GM19324 (cell line): Measurements from ENCODE around the gene TFF2.

ENCODE experiments used
- ATAC-seq: cut with Tn5 transposase; IDR thresholded peaks from one replicate; pipeline ENCODE4 v1.9.1; 2021; ENCODE audit warnings: mild to moderate bottlenecking, moderate library complexity; ENCODE audit not compliant: unreplicated experiment, low FRiP score

TFF2 gene

DNA sequence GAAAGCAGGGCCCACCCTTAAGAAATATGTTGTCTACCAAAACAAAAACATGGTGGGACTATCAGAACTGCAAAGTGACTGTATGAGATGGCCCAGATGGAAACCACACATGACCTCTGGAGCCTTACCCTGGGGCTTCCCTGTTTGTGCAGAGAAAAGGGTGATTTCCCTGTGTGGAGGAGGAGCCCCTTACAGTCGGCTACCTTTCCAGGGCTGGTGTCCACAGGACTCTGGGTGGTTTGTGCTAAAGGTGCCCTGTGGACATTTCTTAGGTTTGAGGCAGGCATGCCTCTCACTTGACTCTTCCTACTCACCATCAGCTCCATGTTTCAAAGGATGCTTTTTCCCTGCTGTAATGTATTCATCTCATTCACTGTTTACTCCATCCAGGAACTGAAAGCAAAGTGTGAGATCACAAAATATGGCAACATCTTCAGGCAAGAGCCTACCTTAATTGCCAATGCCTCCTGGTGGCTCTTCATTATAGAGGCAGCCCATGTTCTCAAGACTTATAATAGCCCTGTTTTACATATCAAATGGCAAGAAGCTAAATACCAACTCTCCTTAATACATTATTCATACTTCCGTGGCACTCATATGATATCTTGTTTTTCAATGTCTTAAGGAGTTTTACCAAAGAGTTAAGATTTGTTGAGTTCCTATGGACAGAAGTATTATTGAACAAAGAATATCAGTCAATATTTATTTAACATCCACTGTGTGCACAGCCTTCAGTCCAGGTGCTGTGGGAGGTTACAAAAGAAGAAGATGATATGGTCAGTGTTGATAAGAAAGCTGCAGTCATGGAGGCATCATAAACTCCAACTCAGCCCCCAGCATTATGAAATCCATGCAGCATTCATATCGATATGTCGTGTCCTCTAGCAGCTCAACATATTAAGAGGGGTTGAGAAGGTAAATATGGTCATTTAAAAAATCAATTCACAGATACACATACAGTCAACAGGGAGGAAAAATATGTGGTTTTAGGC lies 20.1 kb downstream of the TFF2 start:
- no peak for ATAC-seq

DNA sequence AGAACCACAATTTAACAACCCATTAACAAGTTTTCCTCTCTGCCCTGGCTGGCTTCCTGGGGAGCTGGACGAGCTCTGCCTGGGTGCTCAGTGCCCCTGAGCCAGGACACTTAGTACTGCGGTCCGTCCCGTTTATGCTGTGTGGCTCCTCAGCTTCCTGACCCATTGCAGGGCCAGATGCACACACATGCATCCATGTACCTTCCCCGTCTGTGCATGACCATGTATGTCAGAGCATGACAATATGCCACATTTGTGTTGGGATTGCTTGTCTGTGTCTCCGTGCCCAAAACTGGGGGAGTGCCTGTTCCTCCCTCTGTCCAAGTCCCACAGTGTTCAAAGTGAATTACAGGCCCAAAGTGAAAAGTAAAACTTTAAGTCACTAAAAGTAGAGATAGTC lies 25.9 kb downstream of the TFF2 start:
- no peak for ATAC-seq

DNA sequence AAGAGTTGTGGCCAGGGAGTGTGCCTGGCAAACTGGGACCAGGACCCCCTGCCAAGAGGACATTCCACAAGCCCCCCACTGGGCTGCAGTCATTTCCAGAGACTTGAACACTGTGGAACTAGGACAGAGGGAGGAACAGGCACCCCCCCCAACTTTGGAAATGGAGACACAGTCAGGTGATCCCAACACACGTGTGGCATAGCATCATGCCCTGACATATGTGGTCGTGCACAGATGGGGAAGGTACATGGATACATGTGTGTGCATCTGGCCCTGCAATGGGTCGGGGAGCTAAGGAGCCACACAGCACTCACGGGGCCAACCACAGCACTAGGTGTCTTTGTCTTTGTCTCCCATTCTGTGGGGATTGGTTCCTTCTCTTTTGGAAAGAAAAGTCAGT lies 28.9 kb downstream of the TFF2 start:
- ATAC-seq, result no peak

DNA sequence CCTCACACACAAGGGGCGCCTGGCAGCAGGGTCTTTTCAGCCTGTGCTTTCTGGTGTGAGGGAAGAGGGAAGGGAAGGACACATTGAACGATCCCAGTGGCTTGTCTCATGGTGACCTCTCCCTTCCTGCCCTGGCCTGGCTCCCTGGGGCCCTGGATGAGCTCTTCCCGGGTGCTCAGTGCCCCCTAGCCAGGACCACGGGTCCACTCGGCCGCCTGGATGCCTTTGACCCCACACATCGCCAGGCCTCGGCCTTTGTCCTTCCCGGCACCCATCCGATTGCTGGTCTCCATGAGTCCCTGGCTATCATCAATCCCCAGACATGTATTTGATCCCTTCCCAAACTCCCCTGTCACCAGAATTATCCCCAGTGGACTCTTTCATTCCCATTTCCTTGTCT lies 29.6 kb downstream of the TFF2 start:
- no peak for ATAC-seq

DNA sequence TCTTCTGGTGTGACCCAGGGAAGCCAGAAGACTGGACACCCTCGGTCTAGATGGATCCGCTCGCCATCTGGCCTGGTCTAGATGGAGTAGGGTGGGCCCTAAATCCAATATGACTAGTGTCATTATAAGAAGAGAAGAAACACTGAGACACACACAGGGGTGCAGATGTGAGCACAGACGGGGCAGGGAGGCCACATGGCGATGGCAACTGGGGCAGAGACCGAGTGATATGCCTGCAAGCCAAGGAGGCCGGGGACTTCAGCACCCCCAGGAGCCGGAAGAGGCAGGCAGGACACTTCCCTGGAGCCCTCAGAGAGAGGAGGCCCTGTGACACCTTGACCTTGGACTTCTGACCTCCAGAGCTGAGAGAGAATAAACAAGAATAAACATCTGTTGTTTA lies 30.0 kb downstream of the TFF2 start:
- ATAC-seq, result no peak

DNA sequence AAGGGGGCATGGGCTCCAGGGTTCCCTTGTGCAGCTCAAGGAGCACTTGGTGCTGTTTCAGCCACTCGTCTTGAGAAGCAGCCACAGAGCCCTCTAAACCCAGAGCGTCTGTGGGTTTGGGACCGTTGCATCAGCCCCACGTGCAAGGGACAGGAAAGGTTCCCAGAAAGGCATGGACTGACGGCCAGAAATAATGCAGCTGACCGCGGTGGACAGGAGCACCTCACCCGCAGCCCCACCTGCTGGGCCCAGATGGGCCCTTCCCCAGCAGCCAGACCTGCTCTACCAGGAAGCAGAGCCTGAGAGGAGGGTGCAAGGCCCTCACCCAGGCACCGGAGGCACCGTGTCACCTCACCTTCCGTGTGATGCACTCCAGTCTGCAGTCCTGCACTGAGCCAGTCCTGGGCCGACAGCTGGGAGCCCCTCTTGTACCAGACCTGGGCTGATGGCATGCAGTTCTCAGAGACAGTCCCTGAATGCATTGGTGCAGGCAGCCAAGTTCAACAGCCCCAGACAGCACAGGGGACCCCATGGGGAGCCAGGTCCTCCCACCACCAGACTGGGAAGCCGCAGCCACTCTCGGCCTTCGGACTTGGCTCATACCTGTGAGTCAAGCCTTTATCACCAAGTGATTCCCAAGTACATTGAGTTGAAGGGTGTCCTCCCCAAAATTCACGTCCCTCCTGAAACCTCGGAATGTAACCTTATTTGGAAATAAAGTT lies 30.8 kb downstream of the TFF2 start:
- ATAC-seq, result no peak

DNA sequence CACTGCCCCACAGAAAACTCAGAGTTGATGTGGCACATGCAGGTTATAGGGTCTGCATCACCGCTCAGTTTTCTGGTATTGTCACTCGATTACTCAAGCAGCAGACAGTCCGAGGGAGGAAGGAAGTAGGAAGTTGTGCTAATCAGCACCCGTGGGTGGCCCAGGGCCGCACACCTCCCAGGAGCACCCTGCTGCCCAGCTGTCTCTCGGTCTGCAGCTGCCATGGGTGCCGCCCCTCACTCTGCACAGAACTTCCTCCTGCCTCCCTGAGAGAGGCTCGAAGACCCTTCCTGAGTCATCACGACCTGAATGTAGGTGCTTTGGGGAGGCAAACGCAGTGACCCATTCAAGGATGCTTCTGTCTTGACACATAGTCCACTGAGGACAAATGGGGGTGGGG lies 31.4 kb downstream of the TFF2 start:
- no peak for ATAC-seq

DNA sequence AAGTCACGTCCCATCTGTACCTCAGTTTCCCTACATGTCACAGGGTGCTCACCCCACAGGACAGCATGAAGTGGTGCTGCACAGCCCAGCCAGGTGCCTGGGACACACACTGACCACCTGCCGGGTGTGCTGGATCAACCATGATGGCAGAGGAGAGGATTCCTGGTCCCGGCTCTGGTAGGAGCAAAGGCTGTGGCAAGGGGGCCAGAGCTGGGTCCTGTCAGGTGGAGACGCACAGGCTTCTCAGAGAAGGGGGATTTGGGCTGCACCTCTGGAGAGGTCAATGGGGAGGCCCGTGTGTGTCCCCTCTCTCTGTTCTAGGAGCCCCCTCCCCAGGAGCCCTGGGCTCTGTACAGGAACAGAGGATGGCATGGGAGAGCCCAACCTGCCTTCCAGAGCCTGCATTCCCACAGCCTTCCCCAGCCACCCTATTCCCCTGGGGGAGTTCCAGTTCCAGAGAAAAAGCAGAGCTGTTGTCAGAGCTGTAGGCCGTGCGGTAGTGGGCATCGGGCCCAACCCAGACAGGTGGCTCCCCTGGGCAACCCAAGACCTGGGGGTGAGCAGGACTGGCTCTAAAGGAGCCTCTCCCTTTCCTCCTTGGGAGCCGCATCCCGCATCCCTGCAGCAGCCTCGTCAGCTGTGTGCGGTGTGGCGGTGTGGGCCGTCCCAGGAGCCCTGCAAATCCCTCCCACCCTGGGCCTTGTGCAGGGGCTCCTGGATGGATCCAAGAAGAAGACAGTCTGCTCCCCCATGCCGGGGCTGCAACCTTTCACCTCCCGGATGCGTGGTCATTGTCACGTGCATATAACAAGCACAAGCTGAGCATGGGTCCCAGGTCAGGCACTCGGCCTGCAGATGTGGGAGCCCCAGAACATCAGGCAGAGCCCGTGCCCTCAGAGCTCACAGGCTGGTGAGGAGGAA lies 32.7 kb downstream of the TFF2 start:
- ATAC-seq, result no peak

DNA sequence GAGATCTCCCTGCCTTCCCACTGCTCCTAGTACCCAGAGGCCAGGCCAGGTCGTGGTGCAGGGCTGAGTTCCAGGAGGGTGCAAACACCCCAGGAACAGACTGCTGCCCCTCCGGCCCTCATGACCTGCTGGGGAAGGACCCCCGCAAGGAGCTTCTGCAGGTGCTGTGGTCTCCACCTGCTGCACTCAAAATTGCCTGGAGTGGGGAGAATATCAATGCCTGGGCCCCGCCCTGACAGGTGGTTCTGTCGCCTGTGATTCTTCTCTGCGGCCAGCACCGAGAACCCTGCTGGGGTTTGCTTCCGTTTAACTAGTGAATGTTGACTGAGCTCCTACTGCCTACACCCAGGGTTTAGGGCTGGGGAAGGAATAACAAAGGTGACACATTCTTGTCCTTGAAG lies 33.5 kb downstream of the TFF2 start:
- no peak for ATAC-seq

DNA sequence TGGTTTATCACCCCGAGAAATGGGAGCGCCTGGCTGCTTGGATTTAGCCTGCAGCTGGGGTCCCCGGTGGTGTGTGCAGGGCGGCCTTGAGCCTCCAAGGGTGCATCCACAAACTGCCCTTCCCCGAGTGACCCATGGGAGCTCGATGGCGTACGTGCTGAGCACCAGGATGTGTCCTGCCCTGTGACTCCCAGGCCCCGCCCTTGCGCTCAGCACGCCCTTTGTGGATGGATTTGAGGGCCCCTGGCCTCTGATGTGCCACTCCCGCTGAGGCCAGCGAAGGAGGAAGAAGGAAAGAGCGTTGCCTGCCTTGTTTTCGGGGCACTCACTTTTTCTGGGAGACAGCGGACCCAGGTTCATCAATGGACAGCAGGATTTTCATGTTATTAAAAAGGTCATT lies 33.9 kb downstream of the TFF2 start:
- no peak for ATAC-seq

DNA sequence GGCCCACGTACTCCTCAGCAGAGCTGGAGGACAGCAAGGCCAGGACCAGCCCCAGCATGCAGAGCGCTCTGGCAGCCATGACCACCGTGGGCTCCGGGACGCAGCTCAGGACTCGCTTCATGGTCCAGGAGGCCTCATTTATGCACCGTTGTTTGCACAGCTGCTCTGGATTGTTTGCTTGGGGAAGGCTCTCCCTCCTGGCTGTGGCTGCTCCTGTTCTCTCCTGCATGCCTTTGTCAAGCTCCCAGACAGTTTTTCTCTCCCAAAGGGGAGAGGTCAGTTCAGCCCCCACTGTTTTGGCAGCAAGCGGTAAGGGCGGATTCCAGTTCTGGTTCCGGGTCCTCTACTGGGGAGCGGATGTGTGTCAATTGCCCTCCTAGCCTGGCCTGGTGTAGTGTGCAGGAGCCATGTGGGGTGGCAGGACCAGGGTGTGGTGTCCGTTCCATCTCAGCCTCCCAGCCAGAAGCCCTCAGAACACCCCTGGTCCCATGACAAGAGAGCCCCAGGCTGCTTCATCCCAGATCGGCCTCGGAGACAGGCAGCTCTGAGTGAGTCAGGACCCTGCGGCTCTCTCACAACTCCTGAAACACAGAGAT lies 35.4 kb downstream of the TFF2 start, which contains the start of gene TFF3:
Gene TFF3, minus strand, starts transcription at position 114 of the 596 bp plus-strand sequence. Its CDS starts 35 bp downstream, at position 79.
- no peak for ATAC-seq

DNA sequence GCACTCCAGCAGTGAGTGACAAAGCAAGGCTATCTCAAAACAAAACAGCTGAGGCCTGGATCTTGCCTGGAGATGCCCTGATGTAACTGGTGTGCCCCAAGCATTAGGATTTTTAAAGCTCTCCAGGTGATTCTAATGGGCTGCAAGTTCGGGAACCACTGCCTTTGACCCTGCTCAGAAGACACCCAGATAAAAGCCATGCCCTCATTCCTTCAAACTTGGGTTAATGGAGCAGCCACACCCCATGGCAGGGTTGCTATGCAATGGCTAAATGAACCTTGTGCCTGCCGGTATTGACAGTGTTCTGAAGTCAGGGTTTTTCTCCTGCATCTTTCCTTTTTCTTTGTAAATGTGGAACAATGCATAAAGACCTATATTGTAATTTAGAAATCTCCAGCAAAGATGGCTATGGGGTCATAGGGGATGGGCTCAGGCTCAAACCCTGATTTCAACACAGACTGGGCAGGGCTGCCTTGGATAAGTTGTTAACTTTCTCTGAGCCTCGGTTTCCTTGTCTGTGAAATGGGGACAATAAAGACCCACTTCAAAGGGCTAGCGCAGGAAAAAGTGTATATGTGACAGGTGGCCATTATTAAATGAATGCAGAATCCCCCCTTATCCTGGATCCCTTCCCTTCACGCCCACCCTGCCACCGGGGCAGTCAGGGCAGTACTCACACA lies 36.0 kb downstream of the TFF2 start:
- no peak for ATAC-seq

DNA sequence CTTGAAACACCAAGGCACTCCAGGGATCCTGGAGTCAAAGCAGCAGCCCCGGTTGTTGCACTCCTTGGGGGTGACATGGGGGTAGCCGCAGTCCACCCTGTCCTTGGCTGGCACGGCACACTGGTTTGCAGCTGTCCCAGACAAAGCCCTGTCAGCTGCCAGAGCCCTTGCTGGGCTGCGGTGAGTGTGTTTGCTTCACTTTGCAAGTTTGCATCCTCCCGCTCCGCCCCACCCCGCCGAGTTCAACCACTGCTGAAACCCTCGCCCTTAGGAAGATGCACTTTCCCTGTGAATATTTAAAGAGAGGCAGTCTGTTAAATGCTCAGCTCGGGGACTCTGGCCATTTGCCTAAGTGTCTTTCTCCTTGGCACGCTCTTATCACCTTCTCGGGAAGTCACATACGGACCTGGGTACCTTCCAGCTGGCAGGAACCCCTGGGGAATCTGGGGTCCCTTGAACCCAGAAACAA lies 37.3 kb downstream of the TFF2 start:
- no peak for ATAC-seq

DNA sequence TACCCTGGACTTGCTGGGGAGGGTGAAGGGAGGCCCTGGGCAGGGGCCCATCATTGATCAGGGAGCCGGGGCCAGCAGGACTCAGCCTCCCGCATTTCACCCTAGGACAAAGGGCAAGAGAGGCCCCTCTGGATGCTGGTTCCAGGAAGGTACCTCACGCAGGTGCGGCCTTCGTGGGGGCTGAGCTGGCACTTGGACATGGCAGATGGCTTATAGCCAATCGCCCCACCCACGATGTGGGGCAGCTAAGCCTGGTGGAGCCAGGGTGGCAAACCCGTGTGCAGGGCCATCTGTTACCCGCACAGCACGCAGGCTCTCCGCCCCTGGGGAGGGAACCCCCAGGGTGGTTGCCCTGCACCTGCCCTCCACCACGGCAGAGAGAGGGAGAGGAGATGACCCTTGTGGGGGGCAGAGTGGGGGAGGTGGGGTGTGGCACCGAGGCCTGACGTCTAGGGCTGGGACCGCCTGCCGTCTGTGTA lies 38.1 kb downstream of the TFF2 start:
- no peak for ATAC-seq

DNA sequence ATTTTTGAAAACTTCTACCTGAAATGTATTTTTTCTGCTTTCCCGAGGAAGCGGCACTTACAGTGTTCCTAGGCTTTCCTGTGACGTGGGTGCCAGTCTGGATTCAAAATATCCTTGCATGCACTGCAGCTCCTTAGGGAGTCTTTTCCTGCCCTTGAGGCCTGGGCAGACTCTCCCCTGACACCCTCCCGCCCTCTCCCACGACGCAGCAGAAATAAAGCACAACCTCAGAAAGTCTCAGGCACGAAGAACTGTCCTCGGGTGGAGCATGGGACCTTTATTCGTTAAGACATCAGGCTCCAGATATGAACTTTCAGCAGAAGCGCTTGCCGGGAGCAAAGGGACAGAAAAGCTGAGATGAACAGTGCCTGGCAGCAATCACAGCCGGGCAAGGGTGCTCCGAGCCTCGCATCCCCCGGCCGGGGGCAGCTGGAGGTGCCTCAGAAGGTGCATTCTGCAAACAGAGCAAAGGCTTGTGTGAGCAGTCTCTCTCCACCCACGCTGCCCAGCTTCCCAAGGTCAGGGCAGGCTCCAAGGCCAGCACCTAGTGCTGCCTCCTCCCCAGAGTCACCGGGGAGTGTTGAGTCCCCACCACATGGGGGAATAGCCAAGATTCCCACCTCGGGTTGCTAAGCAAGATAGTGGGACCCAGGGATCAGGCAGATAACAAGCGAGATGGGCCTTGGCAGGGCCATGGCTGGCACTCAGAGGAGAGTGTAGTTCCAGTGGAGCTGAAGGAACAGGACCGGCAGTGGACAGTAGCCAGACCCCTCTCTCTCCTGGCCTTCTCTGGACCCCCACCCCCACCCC lies 38.8 kb downstream of the TFF2 start:
- no peak for ATAC-seq

DNA sequence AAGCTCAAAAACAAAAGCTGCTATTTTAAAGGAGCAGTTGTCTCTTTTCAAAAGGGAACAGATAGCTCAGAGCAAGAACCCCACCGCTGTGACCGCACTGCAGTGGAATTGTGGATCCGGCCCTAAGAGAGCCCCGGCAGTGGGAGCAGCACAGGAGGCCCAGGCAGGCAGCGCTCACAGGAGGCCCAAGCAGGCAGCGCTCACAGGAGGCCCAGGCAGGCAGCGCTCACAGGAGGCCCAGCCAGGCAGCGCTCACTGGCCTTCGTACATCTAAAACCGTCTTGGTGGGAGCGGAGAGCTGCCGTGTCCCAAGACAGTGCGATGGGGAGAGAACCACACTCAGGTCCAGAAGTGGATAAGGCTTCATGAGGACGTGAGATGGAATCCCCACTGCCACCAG lies 39.6 kb downstream of the TFF2 start:
- no peak for ATAC-seq

DNA sequence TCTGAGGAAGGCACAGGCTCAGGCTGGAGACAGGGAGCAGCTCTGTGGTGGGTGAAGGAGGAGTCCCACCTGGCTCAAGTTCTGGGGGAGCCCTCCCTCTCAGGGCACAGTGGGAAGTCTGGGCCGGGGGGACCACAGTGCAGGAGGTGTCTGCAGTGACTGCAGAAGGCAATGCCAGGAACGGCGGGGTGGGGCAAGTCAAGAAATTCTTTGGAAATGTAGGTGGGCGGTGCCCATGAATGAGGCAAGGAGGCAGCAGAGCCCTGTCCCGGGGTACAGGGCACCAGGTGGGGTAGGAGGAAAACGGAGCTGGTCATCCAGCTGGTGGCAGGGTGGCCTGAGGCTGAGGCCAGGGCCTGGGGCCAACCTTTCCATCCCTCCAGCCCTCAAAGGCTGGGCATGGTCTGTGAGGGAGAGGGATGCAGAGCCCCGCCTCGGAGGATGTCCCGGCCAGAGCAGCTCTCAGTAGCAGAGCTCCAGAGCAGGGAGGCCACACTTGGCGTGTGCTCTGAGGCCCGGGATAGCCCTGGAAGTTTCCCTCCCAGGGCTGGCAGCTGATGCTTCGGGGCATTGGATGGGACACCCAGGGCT lies 40.3 kb downstream of the TFF2 start:
- ATAC-seq, result no peak

DNA sequence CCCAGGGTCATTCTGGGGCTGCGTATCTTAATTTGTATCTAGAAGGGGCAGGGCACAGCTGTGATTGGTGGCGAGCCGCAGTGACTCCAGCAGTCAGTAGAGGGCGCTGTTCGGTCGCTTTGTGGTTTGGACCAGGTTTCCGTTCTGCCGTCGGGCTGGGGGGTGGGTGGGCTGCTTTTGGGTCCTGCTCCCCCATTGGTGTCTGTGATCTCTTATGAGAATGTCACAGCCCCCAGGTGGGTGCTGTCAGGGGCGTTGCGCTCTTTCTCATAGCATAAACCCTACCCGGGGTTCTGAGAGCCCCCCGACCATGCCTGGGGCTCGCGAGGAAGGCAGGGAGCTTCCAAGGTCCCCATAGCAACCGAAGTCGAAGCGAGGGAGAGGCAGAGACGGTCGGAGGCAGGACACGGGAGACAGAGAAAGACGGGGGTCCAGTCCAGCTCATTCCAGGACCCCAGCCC lies 41.0 kb downstream of the TFF2 start:
- no peak for ATAC-seq
